HFFc6 (cell line): ENCODE results near the gene STAT4. TPM values are rescaled to one million over a fixed set of nuclear protein-coding genes. Genes with fewer than 3 reads are reported as not detected.

ENCODE experiments used
- DNase-seq: peaks from one replicate; pipeline ENCODE4 v3.0.0-alpha.2; 2018
- H3K27ac Mint-ChIP-seq: 2 replicates; pipeline ENCODE4 v1.8.0; 2020; ENCODE audit warnings: mild to moderate bottlenecking, mixed read lengths
- H3K27me3 Mint-ChIP-seq: 2 replicates; pipeline ENCODE4 v1.8.0; 2021; ENCODE audit warnings: mild to moderate bottlenecking, moderate library complexity, mixed read lengths; ENCODE audit not compliant: insufficient read depth
- H3K36me3 Mint-ChIP-seq: 2 replicates; pipeline ENCODE4 v1.8.0; 2021; ENCODE audit warnings: low read depth, mixed read lengths
- H3K4me1 Mint-ChIP-seq: 2 replicates; pipeline ENCODE4 v1.8.0; 2020; ENCODE audit warnings: low read depth, mixed read lengths
- H3K4me3 Mint-ChIP-seq: 2 replicates; pipeline ENCODE4 v1.8.0; 2020; ENCODE audit warnings: mild to moderate bottlenecking, moderate library complexity, mixed read lengths
- H3K9me3 Mint-ChIP-seq: 2 replicates; pipeline ENCODE4 v1.8.0; 2020; ENCODE audit warnings: mild to moderate bottlenecking, mixed read lengths
- total RNA-seq, 6 experiments: library from RNA; stranded (reverse); fragmentation: NEBNext Ultra II Directional; extraction: Animal tissue kit (Norgen Biotek cat#: 25700); gene quantifications; 2 replicates in 1 of 6; 3 replicates in 5 of 6; pipeline ENCODE4 v1.2.3, GENCODE V29; 2021
- TF ChIP-seq, protein P1 (sequence below): fragments of 200-600 bp; sonication (generic); IDR thresholded peaks from 2 replicates; pipeline ENCODE4 v1.5.0; 2021; ENCODE audit warnings: antibody characterized with exemption, mild to moderate bottlenecking

STAT4 gene
- total RNA-seq, 6 experiments from 2014 or later: 0.31 to 1.1 (median 0.47) TPM

DNA sequence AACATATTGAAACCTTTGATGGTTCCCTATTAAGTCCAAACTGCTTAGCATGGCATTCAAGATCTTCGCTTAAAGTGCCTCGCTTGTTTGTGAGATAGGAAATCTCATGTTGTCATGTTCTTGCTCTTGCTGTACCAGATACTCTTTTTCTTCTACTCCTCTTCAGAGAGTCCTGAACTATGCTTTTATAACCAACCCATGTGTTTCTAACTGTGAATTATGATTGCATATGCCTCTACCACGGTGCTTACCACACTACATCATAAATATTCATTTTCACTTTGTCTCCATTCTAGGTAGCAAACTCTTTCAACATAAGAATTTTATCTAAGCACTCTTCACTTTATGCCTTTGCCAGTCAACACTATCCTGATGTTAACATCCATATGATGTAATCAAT lies 23.6 kb downstream of the STAT4 start:
- Mint-ChIP-seq H3K4me3 (no peak overlapping the region), H3K9me3 (no peaks in the 10 kb centered on the region), H3K27ac (no peak overlapping the region), H3K4me1 (no peaks in the 10 kb centered on the region), H3K36me3 (no peaks in the 10 kb centered on the region), H3K27me3 (peaks cover 3% of the 10 kb centered on the region)
- no peak for DNase-seq
- TF ChIP-seq, protein P1, sequence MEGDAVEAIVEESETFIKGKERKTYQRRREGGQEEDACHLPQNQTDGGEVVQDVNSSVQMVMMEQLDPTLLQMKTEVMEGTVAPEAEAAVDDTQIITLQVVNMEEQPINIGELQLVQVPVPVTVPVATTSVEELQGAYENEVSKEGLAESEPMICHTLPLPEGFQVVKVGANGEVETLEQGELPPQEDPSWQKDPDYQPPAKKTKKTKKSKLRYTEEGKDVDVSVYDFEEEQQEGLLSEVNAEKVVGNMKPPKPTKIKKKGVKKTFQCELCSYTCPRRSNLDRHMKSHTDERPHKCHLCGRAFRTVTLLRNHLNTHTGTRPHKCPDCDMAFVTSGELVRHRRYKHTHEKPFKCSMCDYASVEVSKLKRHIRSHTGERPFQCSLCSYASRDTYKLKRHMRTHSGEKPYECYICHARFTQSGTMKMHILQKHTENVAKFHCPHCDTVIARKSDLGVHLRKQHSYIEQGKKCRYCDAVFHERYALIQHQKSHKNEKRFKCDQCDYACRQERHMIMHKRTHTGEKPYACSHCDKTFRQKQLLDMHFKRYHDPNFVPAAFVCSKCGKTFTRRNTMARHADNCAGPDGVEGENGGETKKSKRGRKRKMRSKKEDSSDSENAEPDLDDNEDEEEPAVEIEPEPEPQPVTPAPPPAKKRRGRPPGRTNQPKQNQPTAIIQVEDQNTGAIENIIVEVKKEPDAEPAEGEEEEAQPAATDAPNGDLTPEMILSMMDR: no peak

DNA sequence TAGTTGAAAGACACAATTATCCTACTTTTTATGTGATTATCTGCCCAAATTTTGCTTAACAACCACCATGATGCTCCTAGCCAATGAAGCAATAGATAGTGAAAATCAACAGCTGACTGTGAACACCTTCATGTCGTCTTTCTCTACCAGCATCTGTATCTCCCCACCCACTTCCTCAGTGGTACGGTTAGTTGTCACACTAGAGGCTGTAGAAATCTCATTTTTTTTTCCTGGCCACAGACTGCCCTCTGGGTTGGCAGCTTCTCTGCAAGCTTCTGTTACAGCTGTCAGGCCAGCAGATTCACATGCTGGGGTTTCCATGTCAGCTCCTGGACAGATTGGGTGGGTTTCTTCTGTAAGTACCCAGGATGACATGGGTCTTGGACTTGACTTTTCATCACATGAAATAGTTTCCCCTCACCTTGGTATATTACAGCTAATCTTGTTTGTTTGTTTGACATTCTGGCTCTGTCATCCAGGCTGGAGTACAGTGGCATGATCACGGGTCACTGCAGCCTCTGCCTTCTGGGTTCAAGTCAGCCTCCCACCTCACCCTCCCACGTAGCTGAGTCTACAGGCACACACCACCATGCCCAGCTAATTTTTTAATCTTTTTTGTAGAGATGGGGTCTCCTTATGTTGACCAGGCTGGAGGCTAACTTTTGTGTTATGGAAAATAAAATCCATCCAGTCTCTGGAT lies 24.3 kb downstream of the STAT4 start:
- Mint-ChIP-seq H3K4me1 (no peaks in the 10 kb centered on the region), H3K27ac (no peak overlapping the region), H3K4me3 (no peak overlapping the region), H3K36me3 (no peaks in the 10 kb centered on the region), H3K9me3 (no peaks in the 10 kb centered on the region), H3K27me3 (peaks cover 3% of the 10 kb centered on the region)
- DNase-seq: no peak
- TF ChIP-seq, protein P1: no peak

DNA sequence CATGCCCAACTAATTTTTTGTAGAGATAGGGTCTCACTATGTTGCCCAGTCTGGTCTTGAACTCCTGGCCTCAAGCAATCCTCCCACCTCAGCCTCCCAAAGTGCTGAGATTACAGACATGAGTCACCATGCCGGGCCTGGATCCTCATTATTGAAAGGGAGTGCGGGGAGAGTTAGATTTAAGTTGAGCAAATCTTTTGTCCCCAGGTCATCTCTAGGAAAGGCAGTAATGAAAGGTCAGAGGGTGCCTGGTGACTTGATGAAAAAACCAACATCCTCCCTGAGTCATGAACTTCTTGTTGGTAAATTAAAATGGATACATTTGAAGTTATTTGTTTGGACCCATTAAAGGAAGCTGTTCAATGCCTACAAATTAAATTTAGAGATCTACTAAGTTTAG lies 25.1 kb downstream of the STAT4 start:
- Mint-ChIP-seq H3K4me1 (no peaks in the 10 kb centered on the region), H3K27me3 (peaks cover 3% of the 10 kb centered on the region), H3K4me3 (no peak overlapping the region), H3K36me3 (no peaks in the 10 kb centered on the region), H3K27ac (no peak overlapping the region), H3K9me3 (no peaks in the 10 kb centered on the region)
- TF ChIP-seq, protein P1: no peak
- no peak for DNase-seq

DNA sequence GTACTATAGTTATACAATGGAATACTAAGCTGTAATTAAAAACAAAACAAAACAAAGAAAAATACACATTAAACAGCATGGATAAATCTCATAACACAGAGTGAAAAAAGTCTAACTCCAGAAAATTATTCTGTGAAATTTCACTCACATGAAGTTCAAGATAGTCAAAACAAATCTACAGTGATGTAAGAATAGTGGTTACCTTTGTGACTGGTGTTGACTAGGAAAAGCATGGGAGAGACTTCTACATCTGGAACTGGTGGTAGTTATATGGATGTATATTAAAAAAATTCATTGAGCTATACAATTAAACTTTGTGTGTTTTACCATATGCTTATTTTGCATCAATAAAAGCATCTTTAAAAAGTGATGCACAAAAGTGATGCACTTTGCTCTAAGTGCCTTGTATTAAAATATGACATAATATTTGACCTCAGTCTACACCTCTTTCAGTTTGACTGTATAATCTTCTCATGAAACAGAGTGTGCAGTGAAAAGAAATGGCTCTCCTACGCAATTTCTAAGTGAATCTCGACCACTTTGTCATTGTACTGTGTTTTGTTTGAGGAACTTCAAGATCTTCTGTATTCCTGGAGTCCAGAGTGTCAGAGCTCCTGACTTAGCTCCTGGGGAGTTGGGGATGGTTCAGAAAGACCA lies 28.0 kb downstream of the STAT4 start:
- Mint-ChIP-seq H3K27ac (no peak overlapping the region; the same call in 1 of the 2 replicates), H3K4me1 (no peaks in the 10 kb centered on the region), H3K4me3 (no peak overlapping the region), H3K27me3 (peaks cover 5% of the 10 kb centered on the region), H3K9me3 (no peaks in the 10 kb centered on the region), H3K36me3 (no peaks in the 10 kb centered on the region)
- TF ChIP-seq, protein P1: no peak
- DNase-seq: no peak

DNA sequence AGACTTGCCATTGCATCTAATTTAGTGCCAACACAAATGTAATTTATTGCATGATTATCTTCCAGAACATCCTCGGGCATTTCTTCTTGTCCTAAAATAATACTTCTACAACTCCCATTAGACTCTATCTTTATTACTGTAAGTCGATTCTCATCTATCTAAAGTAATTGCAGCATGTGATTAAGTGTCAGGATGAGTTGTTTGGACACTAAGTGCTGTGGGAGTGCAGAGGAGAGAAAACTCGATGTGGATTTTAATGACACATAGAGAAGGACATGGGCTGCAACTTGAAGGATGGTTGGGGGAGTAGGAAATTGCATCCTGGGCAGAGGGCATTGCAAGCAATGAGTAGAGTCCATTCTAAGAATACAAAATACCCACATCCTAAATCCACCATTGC lies 33.5 kb downstream of the STAT4 start:
- Mint-ChIP-seq H3K9me3 (no peaks in the 10 kb centered on the region), H3K36me3 (no peaks in the 10 kb centered on the region), H3K4me1 (peaks cover 20% of the 10 kb centered on the region), H3K27me3 (peaks cover 2% of the 10 kb centered on the region), H3K4me3 (no peak overlapping the region), H3K27ac (no peak overlapping the region)
- DNase-seq: no peak
- TF ChIP-seq, protein P1: no peak
